DMS 273 (cell line): Measurements from ENCODE around the gene EIPR1.
"Not testable (repeated sequence)": the region's sequence is repeated elsewhere in the genome, so short reads cannot be mapped to it uniquely, and the experiment has no call there.

Experiments
- DNase-seq: peaks from one replicate; lab custom pipeline; 2025; ENCODE audit not compliant: unreplicated experiment; lab: John Stamatoyannopoulos, UW

Gene EIPR1

GRCh38 chr2:3403587-3404334 lies 26.1 kb upstream of the EIPR1 start:
- no peak for DNase-seq

GRCh38 chr2:3399829-3400228 lies 22.2 kb upstream of the EIPR1 start:
- no peak for DNase-seq

DNA sequence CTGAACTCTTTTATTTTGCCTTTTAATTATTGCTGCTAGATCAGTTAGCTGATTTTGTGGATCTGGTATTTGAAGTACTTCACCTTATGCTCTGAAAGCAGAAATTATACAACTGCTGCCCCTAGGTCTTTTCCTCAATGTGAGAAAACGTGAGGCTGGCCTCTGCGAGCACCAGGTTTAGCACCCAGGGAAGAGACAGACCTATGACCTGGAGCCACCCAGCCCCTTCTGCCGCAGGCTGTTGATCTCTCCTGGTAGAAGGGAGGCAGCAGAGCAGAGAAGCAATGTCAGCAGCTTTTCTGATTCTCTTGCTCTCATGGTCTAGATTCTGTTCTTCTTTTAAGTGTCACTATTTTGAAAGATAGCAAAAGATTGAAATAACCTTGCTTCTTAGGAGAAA lies 21.8 kb upstream of the EIPR1 start:
- no peak for DNase-seq

GRCh38 chr2:3398857-3399256 lies 21.2 kb upstream of the EIPR1 start:
- DNase-seq = no peak

GRCh38 chr2:3396920-3397559 lies 19.4 kb upstream of the EIPR1 start:
- no peak for DNase-seq

GRCh38 chr2:3392216-3392615 lies 14.6 kb upstream of the EIPR1 start:
- DNase-seq = no peak

DNA sequence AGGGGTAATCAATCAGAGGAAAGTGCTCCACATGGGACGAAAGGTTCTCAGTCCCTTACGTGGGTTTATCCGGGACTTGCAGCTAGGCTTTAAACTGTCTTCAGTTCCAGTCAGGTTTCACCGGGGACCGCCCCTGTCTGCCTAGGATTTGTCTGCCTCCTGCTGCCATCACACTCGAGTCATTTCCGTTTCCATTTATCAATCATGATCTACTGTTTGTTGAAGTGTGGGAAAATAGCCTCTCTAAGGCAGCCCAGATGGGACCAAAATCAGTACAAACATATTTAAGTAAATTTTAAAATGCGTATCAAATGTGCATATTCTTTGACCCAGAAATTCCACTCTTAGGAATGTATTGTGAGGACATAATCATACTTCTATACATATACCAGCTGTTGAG lies 12.4 kb upstream of the EIPR1 start:
- DNase-seq = no peak

DNA sequence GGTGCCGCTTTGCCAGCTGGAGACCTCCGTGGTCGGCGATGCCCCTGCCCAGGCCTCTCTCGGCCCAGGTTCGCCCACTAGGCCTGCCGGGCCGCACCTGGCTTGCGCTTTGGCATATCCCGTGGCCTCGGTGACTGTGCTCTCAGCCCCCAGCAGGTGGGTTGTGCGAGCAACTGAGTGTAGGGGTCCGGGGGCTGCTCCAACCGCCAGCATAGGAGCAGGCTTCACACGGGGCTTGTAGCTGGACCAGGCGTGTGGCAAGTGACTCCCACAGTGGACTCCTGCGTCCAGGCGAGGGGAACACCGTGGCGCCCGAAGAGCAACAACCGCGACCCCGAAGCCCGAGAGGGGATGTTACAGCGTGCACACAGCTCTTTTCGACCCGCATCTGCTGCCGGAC lies 11.6 kb upstream of the EIPR1 start:
- no peak for DNase-seq

DNA sequence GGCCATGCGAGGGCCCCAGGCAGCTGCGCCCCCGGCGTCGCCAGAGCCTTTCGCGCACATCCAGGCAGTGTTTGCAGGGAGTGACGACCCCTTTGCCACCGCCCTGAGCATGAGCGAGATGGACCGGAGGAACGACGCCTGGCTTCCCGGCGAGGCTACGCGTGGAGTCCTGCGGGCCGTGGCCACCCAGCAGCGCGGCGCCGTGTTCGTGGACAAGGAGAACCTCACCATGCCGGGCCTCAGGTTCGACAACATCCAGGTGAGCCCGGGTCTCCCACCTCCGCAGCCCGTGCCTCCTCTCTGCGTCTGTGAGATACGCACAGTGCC lies 10.8 kb upstream of the EIPR1 start:
- DNase-seq = no peak

- no peak for DNase-seq
Measured at GRCh38 chr2:3387644-3388411, 10.2 kb upstream of the EIPR1 start.

DNA sequence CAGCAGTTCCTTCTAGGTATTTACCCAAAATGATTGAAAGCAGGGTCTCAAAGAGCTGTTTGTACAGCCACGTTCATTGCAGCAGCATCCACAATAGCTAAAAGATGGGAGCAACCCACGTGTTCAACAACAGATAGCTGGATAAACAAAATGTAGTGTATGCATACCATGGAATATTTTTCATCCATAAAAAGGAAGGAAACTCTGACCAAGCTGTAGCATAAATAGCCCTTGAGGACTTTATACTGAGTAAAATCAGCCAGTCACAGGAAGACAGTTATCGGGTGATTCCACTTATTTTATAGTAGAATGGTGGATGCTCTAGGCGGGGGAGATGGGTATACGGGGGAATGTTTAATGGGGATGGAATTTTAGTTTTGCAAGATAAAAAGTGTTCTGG lies 9.4 kb upstream of the EIPR1 start:
- no peak for DNase-seq

DNA sequence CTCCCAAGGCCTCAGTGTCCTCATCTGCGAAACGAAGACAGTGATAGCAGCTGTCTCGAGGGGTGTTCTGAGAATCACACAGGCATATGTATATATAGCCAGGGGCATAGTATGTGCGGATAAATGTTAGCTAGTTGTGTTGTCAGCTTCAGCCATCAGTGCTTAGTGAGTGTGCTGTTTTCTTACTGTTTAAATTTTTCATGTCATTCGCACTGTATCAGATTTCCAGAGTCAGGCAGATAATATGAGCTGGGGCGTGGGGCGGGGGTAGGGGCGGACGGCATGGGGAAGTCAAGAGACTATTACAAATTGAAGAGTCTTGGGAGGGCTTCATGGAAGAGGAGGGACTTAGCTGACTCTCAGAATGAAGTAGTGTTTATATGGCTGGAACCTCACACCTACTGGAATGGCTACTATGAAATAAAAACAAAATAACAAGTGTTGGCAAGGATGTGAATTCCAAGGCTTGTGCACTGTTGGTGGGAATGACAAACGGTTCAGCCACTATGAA lies 8.9 kb upstream of the EIPR1 start:
- no peak for DNase-seq

- peak; percentile 96 for DNase-seq
Measured at GRCh38 chr2:3379647-3380534, 2.3 kb upstream of the EIPR1 start, which contains the start of gene TRAPPC12. Gene TRAPPC12, plus strand, starts transcription at chr2:3379694. Its CDS starts 7,930 bp downstream, at chr2:3387624.

DNA sequence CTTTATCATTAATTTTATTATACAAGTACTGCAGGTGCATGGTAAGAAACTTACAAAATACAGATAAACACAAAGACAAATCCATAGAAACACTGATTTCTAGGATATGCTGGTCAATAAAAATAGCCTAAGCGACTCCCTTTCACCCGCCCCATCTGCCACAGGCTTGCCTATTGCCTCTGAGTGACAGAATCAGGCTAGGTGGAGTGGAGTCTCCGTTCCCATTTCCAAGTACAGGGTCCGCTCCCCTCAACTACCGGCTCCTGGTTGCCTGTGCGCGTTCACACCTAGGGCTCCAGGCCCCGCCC lies 1.7 kb upstream of the EIPR1 start:
- DNase-seq = no peak

- peak; percentile 67 for DNase-seq
Measured at GRCh38 chr2:3377279-3377611, 373 bp downstream of the EIPR1 start.

DNA sequence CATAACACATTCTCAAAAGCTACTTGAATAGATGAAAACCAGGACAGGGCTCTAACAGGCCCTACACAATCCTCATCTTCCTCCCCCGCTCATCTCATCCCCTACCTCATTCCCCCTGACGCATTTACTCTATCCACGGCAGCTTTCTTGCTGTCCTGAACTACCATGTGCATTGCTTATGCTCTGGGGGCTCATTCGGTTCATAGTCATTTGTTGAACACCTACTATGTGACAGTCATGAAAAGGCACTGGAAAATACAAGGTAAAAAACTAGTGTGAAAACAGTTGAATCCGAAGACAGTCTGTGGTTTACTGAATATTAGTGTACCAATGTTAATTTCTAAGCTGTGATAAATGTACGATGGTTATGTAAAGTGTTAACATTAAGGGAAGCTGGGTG lies 797 bp downstream of the EIPR1 start:
- no peak for DNase-seq

GRCh38 chr2:3369340-3370181 lies 8.1 kb downstream of the EIPR1 start:
- DNase-seq = not testable (repeated sequence)

DNA sequence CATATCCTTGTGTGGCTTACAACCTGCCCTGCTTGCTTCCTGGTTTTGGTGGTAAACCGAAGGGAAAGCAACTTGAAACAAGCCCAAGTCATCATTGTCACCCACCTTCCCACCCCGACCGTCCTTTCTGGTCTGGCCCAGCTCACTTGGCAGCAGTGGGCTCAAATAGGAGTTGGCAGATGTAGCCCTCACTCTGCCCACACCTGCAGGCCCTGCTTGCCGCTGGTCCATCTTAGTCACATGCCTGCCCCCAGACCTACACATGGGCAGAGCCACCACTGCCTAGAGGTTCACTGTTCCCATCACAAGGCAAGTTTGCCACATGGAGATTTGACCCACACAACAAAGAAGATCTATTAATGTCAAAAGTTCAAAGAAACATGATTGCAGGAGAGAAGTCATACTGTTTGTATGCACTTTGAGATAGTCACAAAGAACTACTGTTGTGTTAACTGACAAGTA lies 9.3 kb downstream of the EIPR1 start:
- no peak for DNase-seq

GRCh38 chr2:3365219-3365618 lies 12.4 kb downstream of the EIPR1 start:
- no peak for DNase-seq
